Putamen (tissue), 1 donor: ENCODE measurements around the gene PKN3.

Source experiments
- DNase-seq: peaks from one replicate; pipeline ENCODE4 v3.0.0-alpha.2; 2016; ENCODE audit warnings: low spot score

Gene PKN3

GRCh38 chr9:128742401-128742800 lies 40.1 kb downstream of the PKN3 start:
- DNase-seq = no peak

DNA sequence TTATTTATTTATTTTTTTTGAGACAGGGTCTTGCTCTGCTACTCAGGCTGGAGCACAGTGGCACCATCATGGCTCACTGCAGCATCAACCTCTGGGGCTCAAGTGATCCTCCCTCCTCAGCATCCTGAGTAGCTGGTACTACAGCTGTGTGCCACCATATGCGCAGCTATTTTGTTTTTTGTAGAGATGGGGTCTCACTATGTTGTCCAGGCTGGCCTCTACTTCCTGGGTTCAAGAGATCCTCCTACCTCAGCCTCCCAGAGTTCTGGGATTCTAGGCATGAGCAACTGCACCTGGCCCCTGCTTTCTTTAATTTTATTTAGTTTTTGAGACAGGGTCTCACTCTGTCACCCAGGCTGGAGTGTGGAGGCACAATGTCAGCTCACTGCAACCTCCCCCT lies 41.1 kb downstream of the PKN3 start:
- DNase-seq = no peak

GRCh38 chr9:128747241-128747640 lies 44.9 kb downstream of the PKN3 start:
- no peak for DNase-seq

GRCh38 chr9:128750926-128751595 lies 48.8 kb downstream of the PKN3 start:
- no peak for DNase-seq

DNA sequence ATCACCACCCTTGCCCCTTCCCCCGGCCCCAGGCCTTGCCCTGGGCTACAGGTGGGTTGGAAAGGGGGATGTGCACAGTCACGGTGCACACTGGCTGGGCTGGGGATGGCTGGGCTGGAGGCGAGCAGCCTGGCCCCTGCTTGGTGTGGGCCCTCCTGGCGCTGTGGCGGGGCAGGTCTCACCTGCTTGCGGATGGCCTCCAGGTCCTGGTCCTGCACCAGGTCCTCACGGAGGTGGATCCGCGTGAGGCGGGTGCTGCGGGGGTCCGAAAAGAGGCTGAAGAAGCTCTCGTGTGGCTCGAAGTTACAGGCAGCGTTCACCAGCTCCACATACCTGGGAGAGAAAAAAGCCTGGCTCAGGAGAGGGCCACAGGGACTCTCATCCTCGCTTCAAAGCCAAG lies 51.3 kb downstream of the PKN3 start:
- DNase-seq = no peak

GRCh38 chr9:128757602-128758001 lies 55.3 kb downstream of the PKN3 start:
- no peak for DNase-seq

- no peak for DNase-seq
Observed at GRCh38 chr9:128762671-128763449, 60.6 kb downstream of the PKN3 start.

- no peak for DNase-seq
Observed at GRCh38 chr9:128764361-128764760, 62.1 kb downstream of the PKN3 start.

- no peak for DNase-seq
Observed at GRCh38 chr9:128765499-128765898, 63.2 kb downstream of the PKN3 start.

DNA sequence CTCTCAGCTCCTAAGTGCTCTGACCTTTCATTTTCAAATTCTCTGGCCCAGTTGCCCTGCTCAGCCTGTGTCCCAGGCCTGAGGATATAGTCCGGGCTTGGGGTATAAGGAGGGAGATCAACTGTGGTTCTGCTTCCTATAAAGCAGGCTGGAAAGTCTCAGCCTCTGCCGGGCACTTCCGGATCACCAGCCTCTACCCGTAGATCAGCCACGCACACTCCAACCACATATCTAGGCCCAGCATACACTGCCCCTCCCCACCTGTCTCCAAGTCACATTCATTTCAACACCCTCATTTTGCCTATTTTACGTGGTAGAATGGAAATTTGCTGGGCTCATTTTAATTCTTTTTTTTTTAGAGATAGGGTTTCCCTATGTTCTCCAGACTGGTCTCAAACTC lies 66.3 kb downstream of the PKN3 start:
- DNase-seq = no peak
